ENCODE results near the gene CRIP1.
A peak's percentile ranks its signal among the peaks of the same experiment; 100 is the strongest.

DNA sequence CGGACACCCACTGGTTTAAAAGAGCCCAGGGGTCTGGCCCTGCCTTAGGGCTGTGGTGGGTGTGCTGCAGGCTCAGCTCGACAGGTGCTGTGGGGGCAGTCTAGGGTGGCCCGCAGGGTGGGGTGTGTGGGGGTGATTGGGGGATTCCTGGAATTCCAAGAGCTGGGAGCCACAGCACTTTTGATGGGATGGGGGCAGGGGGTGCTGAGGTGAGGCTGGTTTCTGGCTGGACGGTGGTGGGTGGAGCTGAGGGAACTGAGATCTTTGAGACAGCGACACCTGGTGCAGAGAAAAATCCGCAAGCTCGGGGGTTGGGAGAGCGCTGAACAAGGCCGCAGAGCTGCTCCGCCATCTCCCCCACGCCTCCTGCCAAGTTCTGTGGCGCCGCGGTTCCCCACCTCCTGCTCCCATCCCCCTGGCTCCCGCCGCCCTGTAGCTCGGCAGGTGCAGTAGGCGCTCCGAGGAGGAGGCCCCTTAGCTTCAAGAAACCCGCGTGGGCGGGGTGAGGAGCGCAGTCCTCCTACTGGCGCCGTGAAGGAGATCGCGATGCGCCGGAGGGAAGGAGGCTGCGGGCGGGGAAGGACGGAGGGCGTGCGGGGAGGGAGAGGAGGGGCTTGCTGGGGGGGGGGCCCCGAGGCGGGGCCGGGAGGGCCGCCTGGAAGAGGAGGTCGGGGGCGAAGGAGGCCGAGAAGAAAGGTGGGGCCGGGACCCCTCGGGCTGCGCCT, 3.0 kb downstream of the CRIP1 start:
- TF ChIP-seq POLR2A (IDR thresholded peaks at IDR 0.05) = no peak
- peak in 1 of 3 donors; percentile 65 for TF ChIP-seq POLR2AphosphoS5 (IDR thresholded peaks at IDR 0.05)
- TF ChIP-seq, protein P1, sequence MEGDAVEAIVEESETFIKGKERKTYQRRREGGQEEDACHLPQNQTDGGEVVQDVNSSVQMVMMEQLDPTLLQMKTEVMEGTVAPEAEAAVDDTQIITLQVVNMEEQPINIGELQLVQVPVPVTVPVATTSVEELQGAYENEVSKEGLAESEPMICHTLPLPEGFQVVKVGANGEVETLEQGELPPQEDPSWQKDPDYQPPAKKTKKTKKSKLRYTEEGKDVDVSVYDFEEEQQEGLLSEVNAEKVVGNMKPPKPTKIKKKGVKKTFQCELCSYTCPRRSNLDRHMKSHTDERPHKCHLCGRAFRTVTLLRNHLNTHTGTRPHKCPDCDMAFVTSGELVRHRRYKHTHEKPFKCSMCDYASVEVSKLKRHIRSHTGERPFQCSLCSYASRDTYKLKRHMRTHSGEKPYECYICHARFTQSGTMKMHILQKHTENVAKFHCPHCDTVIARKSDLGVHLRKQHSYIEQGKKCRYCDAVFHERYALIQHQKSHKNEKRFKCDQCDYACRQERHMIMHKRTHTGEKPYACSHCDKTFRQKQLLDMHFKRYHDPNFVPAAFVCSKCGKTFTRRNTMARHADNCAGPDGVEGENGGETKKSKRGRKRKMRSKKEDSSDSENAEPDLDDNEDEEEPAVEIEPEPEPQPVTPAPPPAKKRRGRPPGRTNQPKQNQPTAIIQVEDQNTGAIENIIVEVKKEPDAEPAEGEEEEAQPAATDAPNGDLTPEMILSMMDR (IDR thresholded peaks at IDR 0.05) = peak; percentile 35 to 67
- no peak for TF ChIP-seq EP300 (IDR thresholded peaks at IDR 0.05)

All from suprapubic skin (tissue), 4 donors.